ENCODE results near the gene TMEM151B.
"Not testable (repeated sequence)": the region's sequence is repeated elsewhere in the genome, so short reads cannot be mapped to it uniquely, and the experiment has no call there.

Gene TMEM151B

DNA sequence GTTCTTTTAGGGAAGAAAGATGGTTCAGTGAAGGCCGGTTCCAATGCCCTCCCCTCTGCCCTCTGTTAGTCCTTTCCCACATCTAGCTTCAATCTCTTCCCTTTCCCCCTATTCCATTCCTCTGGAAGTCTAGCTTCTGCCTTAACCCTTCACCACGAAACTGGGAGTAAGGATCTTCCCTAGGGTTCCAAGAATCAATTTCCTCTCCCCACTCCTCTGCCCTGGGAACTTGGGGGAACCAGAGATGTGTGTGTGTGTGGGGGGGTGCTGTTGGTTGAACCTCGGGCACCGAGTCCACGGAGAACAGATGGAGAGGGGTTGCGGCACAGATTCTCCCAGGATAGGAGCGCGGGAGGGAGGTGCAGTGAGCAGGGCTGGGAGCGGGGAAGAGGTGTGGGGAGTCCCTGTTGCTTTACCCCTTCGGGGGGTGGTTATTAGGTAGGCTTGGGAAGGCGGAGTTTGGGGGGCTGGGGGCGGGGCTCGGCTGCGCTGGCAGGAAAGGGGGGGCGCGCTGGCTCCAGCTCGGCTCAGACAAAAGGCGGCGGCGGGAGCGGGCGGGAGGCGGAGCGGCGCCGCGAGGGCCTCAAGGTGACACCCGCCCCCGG is at the start of gene TMEM151B:
TSS of gene TMEM151B (plus strand) at position 530 of the 605 bp plus-strand sequence. CDS start 293 bp downstream, outside the sequence.
- no peak for DNase-seq (ENCODE audit: low spot score)
- no peak for FAIRE-seq

DNA sequence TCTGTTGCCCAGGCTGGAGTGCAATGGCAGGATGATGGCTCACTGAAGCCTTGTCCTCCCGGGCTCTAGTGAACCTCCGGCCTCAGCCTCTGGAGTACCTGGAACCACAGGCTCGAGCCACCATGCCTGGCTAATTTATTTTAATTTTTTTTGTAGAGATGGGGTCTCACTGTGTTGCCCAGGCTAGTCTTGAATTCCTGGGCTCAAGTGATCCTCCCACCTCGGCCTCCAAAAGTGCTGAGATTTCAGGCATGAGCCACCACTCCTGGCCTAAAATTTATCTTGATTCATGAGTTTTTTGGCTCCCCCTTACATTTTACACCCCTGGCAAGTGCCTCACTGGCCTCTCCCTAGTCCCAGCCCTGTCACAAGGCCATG is 49.3 kb upstream of the TMEM151B start:
- FAIRE-seq, result no peak
- DNase-seq (ENCODE audit: low spot score), result no peak

GRCh38 chr6:44221291-44221960 is 48.8 kb upstream of the TMEM151B start:
- DNase-seq (ENCODE audit: low spot score) (peak; percentile 85), FAIRE-seq (no peak)

- DNase-seq (ENCODE audit: low spot score) (peak; percentile 35), FAIRE-seq (no peak)
These were observed 48.3 kb upstream of the TMEM151B start for GRCh38 chr6:44221961-44222335.

DNA sequence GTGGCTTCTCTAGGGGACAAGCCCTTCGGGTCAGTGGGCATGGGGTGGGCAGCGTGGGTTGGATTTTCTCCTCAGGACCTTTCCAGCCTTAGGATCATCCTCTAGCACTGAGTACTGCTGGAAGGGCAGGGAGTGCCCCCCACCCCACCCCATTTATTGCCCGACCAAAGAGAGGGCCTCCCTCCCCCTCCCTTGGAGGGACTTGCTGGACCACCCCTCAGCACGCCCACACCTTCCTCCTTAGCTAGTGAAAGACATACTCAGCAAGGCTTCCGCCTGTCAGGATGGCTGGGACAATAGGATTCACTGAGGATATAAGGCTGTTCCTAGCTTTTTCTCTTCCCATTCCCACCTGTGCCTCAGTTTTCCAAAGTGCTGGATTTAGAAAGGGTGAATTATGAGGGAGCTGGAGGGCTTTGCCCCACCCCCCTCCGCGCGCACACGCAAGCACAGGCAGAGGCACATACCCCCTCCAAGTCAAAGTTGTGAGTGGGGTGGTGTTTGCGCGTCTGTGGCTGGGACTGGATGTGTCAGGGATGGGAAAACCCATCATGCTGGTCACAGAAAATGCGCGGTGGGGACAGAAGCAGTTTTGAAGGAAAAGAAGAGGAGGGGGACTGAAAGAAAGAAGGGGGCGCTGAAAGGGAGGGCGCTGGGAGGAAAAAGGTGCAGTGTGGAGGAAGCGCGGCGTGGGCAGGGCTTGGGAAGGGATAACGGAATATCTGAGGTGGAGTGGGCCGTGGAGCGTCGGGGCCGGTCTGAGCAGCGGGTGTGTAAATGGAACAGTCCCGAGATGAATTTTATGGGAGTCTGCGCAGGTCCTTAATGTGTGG is 47.5 kb upstream of the TMEM151B start:
- FAIRE-seq (no peak), DNase-seq (ENCODE audit: low spot score) (no peak)

GRCh38 chr6:44223319-44224028 is 46.8 kb upstream of the TMEM151B start, which contains the start of gene SLC29A1:
SLC29A1 (plus strand) TSS chr6:44223595; CDS start chr6:44227314, 3,719 bp downstream.
- DNase-seq (ENCODE audit: low spot score) (peak; percentile 95), FAIRE-seq (no peak)

- peak; percentile 40 for DNase-seq (ENCODE audit: low spot score)
- no peak for FAIRE-seq
These were observed 46.0 kb upstream of the TMEM151B start for GRCh38 chr6:44224029-44224964.

- no peak for FAIRE-seq
- no peak for DNase-seq (ENCODE audit: low spot score)
These were observed 45.3 kb upstream of the TMEM151B start for GRCh38 chr6:44224965-44225305.

DNA sequence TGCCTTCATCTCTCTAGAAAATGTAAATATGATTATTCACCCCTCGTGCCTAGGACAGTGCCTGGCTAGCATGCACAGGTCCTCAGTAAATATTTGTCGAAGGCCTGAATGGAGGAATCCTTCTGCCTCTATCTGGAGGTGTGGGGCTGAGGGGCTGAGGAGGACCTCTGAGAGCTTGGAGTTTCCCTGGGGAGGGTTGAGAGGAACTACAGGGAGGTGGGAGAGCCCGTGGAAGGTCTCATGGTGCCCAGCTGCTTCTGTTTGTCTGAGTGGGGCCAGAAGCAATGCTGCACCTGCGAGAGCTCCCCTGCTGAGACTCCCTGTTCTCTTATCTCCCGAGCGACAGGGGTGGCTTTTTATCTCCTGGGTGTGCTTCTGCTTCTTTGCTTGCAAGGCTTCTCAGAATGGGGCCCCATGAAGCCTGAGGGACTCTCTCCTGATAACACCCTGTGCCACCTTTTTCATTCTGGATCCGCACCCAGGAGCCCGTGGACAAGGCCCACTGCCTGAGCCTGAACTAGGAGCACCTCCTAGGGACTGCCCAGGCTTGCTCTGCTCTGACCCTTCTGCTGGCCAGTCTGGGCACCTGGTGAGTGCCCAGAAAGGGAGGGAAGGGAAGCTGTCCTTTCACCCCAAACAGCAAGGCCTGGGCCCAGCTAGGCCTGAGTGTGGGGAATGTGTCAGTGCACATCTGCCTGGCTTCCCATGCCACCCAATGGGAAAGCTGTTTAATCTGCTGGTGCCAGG is 44.5 kb upstream of the TMEM151B start:
- DNase-seq (ENCODE audit: low spot score) (no peak), FAIRE-seq (no peak)

GRCh38 chr6:44226368-44227147 is 43.7 kb upstream of the TMEM151B start:
- FAIRE-seq, result no peak
- no peak for DNase-seq (ENCODE audit: low spot score)

GRCh38 chr6:44227148-44227793 is 43.0 kb upstream of the TMEM151B start:
- FAIRE-seq (no peak), DNase-seq (ENCODE audit: low spot score) (no peak)

DNA sequence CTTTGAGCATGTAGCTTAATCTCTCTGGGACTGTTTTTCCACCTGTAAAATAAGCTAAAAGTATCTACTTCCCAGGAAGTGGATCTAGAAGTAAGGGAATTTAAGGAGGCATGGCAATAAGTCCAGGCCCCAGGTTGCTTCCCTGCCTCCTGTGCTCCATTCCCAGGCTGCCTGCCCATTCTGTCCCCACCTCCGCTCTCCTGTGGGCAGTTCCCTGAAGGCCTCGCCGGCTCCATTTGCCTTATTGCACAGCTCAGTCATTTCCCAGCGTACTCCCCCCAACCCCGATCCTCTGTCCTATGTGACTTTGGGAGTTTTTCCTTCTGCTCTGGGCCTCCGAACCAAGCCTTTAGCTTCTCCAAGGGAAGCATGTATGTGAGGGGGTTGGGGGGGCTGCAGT is 42.2 kb upstream of the TMEM151B start:
- no peak for DNase-seq (ENCODE audit: low spot score)
- FAIRE-seq, result no peak

GRCh38 chr6:44228433-44228832 is 41.8 kb upstream of the TMEM151B start:
- FAIRE-seq (no peak), DNase-seq (ENCODE audit: low spot score) (no peak)

DNA sequence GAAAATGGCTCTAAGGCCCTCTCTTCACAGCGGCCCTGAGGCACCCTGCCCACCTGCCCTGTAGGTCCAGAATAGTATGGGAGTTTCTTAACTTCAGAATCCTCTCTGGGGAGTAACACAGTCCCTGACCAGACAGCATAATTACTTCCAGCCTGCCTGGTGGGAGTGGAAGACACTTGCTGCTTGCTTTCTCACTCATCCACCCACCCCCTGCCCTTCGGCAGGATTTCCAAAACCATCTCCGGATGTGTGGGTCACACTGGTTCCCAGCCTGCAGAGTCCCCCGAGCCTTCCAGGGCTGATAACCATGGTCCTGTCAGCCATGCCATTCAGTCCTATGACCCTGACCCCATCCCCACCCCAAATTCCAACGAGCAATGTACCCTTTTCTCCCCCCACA is 41.4 kb upstream of the TMEM151B start:
- FAIRE-seq (no peak), DNase-seq (ENCODE audit: low spot score) (no peak)

DNA sequence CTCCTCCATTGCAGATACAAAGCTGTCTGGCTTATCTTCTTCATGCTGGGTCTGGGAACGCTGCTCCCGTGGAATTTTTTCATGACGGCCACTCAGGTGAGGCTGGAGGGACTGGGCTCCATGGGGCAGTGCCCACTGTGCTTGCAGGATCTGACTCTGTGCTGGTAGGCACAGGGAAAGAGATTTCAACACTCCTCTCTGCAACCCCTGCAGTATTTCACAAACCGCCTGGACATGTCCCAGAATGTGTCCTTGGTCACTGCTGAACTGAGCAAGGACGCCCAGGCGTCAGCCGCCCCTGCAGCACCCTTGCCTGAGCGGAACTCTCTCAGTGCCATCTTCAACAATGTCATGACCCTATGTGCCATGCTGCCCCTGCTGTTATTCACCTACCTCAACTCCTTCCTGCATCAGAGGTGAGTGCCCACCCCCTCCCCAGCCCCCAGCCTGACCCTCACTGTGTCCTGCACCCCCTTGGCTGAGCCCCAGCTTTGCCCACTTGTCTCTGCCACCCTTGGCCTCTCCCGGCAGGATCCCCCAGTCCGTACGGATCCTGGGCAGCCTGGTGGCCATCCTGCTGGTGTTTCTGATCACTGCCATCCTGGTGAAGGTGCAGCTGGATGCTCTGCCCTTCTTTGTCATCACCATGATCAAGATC is 40.7 kb upstream of the TMEM151B start:
- no peak for FAIRE-seq
- no peak for DNase-seq (ENCODE audit: low spot score)

DNA sequence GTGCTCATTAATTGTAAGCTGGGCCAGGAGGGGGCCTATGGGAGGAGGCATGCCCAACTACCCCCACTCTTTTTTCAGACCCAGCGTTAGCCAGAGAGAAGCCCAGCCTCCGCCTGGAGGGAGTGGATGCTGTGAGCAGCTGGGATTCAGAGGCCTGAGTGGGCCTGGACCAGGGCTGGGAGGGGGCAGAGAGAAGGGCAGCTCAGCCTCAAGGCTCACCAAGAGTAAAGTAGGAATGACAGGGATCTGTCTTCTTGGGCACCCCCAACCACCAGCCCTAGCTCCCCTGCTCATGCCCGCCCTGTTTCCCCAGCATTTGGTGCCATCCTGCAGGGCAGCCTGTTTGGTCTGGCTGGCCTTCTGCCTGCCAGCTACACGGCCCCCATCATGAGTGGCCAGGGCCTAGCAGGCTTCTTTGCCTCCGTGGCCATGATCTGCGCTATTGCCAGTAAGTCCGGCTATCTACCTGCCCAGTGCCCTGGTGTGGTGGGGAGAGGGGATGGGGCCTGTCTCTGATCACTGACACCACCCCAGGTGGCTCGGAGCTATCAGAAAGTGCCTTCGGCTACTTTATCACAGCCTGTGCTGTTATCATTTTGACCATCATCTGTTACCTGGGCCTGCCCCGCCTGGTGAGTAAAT is 40.1 kb upstream of the TMEM151B start:
- DNase-seq (ENCODE audit: low spot score), result no peak
- FAIRE-seq, result no peak

GRCh38 chr6:44231426-44231825 is 38.8 kb upstream of the TMEM151B start:
- FAIRE-seq; DNase-seq (ENCODE audit: low spot score): not testable (repeated sequence)
